ENCODE data around the gene EXTL1.
"Not testable (repeated sequence)": the region's sequence is repeated elsewhere in the genome, so short reads cannot be mapped to it uniquely, and the experiment has no call there.

The EXTL1 gene, protein sequence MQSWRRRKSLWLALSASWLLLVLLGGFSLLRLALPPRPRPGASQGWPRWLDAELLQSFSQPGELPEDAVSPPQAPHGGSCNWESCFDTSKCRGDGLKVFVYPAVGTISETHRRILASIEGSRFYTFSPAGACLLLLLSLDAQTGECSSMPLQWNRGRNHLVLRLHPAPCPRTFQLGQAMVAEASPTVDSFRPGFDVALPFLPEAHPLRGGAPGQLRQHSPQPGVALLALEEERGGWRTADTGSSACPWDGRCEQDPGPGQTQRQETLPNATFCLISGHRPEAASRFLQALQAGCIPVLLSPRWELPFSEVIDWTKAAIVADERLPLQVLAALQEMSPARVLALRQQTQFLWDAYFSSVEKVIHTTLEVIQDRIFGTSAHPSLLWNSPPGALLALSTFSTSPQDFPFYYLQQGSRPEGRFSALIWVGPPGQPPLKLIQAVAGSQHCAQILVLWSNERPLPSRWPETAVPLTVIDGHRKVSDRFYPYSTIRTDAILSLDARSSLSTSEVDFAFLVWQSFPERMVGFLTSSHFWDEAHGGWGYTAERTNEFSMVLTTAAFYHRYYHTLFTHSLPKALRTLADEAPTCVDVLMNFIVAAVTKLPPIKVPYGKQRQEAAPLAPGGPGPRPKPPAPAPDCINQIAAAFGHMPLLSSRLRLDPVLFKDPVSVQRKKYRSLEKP

DNA sequence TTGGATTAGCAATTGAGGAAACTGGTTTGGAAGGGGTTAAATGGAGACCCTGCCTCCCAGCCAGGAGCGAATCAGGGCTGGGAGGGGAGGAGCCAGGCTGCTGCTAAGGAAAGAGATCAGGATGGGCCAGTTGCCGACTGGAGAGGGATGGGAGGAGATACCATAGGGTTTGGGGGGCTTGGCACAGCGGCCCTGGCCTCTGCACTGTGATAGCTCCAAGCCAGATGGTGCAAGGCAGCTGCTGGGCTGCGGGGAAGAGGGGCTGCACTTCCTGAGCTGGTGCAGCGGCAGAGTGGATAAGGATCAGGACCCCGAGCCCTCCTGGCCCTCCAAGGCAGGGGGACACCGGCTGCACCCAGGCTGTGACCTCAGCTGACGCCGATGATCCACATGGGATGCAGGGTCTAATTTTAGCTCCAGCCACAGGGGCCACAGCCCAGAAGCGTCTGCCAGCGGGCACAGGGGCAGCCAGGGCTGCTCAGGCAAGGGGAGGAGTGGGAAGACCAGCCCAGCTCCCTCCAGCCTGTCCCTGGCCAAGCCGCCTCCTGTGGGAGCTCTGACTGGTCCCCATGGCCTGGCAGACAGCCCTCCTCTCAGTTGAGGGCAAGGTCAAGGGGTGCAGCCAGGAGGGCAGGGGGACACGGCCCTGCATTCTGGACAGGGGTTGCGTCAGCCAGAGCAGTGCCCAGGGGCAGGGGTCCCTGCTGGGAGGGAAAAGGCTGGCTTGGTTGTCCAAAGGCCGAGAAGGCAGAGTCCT, at the start of gene EXTL1:
TSS of gene EXTL1 (plus strand) at position 129 of the 757 bp plus-strand sequence. CDS start 872 bp downstream, outside the sequence.
- no peak for DNase-seq (ENCODE audit: low read depth in 2 of 2)

- DNase-seq (ENCODE audit: low read depth in 2 of 2), result no peak
Measured at GRCh38 chr1:25971811-25972180, 49.8 kb upstream of the EXTL1 start.

GRCh38 chr1:25973610-25974321, 47.8 kb upstream of the EXTL1 start:
- DNase-seq (ENCODE audit: low read depth in 2 of 2), result no peak

DNA sequence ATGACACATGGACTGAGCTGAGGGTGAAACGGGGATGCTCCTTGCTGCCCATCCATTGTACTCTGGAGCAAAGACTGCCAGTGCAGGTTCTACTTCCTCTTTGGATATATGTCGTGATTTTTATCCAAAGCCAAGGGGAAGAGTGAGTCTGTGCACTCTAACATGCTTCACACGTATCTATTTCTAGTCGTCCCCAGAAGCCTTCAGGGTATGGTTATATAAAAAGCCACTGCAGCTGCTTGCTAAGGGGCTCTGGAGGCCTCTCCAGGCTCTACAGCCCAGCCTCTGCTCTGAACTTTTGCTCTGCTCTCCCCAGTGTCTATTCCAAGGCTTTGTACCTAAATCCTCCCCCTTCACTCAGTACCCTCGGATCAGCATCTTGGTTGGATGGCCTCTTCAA, 43.8 kb upstream of the EXTL1 start:
- DNase-seq (ENCODE audit: low read depth in 2 of 2), result no peak

GRCh38 chr1:25978403-25978802, 43.2 kb upstream of the EXTL1 start:
- DNase-seq (ENCODE audit: low read depth in 2 of 2), result no peak

- DNase-seq (ENCODE audit: low read depth in 2 of 2), result no peak
Measured at GRCh38 chr1:25979210-25979609, 42.4 kb upstream of the EXTL1 start.

DNA sequence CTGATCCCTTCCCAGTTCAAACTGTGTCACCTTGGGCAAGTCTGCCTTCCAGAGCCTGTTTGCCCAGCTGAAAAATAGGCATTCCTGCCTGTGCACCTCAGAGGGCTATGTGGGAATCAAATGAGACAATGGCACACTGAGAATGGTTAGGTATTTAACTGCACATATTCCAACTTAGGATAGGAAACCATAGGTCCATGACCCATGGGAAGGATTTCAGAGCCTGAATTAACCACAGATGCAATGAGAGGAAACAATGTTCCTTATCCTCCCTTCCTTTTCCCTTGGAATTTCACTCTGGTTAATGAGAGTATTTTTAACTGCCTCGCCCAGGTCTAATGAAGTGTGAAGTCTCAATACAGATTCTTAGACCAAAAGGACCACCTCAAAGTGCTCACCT, 36.4 kb upstream of the EXTL1 start:
- no peak for DNase-seq (ENCODE audit: low read depth in 2 of 2)

GRCh38 chr1:25985670-25986069, 35.9 kb upstream of the EXTL1 start:
- no peak for DNase-seq (ENCODE audit: low read depth in 2 of 2)

GRCh38 chr1:25986773-25987172, 34.8 kb upstream of the EXTL1 start:
- DNase-seq (ENCODE audit: low read depth in 2 of 2), result not testable (repeated sequence)

DNA sequence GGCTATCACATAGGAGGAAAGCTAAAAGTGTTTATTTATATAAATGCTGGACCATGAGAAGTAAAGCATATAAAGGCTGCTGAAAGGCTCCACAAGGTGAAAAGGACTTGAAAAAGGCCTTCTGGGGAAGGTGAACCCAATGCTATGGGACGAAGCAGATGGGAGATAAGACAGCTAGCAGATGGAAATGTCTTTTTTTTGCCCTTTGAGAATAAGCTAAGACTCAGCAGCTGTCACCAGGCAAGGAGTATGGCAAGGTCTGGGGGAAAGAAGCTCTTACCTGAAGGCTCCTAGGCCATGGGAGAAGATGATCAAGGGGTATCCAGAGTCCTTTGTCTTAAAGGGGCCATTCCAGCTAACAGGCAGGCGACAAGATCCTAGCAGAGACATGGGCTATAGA, 33.6 kb upstream of the EXTL1 start:
- DNase-seq (ENCODE audit: low read depth in 2 of 2), result no peak

DNA sequence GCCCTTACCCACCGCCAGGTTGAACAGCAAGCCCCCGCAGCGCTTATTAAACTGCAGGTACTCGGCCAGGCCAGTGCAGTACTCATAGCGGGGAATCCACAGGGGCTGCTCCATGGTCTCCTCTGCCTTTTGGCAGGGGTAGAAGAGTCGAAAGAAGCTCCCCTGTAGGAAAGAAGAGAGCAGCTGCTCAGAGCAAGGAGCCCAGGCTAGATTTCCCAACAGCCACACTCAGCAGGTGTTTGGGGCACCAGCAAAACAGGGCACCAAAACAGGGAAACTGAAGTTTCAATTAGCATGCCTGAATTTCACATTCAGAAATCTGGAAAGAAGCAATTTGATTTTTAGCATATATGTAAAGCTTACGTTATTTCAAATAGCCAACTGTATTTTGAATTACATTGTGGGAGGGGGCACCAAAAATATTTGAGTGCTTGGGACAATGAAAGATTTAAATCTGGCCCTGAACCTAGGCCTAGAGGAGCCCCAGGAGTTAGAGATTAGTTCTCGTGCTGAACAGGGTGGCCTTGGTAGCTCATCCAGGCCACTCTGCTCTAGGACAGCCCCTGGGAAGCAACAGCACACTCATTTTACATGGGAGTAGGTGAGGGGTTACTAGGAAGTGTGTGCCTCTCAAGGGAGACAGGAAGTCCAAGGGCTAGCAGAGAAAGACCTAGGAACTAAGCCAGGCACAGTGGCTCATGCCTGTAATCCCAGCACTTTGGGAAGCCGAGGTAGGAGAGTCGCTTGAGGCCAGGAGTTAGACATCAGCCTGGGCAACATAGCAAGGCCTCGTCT, 31.9 kb upstream of the EXTL1 start:
- no peak for DNase-seq (ENCODE audit: low read depth in 2 of 2)

GRCh38 chr1:25990251-25990650, 31.3 kb upstream of the EXTL1 start:
- DNase-seq (ENCODE audit: low read depth in 2 of 2), result no peak

- peak; percentile 9 to 38 for DNase-seq (ENCODE audit: low read depth in 2 of 2)
Measured at GRCh38 chr1:25990702-25991395, 30.7 kb upstream of the EXTL1 start.

DNA sequence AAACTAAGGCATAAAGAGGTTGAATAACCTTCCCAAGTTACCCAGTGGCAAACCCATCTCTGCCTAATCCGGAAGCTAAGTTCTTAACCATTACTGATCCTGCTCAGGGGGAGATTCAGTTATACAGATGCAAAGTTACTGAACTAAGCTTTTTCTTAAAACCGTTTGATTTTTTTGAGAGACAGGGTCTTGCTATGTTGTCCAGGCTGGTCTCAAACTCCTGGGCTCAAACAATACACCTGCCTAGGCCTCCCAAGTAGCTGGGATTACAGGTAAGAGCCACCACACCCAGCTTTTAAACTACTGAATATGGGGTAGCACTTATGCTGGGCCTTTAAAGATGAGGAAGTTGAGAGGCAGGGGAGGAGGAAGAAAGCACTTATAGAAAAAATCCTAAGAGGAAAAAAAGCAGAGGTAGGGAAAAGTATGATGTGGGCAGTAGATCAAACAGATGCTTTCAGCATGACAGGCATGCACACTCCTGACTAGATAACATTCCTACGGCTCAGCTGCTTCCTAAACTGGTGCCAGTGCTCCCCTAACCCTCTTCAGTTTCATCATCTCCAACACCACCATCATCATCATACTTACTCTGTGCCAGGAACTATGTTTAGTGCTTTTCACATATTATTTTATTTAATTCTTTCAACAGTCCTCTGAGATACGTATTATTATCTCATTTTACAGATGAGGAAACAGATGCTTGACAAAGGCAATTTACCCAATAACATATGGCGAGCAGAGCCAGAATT, 29.5 kb upstream of the EXTL1 start:
- no peak for DNase-seq (ENCODE audit: low read depth in 2 of 2)

- DNase-seq (ENCODE audit: low read depth in 2 of 2), result no peak
Measured at GRCh38 chr1:25992689-25993171, 28.8 kb upstream of the EXTL1 start.

DNA sequence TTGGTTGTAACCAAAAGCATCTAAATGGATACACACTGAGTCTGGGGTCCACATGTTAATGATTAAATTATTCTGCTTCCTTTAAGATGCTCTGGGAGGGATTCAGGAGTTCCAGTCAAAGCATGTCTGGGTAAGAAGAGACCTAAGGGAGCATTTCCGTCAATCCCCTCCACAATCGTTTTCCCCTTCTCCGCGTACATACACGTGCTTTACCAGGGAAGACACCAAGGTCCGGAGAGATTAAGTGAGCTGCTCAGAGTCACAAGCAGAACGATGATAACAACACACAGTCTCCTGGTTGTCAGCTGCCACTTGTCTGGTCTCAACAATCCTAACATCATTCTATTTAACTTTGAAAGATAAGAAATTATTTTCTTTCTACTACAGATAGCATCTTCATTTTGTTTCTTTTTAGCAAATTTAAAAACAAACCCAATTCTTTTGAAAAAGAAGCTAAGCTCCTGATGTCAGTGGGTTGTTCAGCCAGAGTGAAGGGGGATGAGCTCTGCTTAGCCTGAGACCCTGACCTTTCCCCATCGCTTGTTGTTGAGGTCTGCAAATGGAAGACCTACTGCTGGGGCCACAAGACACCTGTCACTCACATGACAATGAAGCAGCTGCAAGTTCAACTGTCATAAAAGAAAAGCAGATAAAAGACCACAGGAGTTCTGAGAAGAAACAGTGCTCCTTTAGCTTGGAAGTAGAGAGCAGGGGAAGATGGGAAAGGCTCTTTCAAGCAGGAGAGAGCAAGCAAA, 28.2 kb upstream of the EXTL1 start:
- DNase-seq (ENCODE audit: low read depth in 2 of 2), result no peak

DNA sequence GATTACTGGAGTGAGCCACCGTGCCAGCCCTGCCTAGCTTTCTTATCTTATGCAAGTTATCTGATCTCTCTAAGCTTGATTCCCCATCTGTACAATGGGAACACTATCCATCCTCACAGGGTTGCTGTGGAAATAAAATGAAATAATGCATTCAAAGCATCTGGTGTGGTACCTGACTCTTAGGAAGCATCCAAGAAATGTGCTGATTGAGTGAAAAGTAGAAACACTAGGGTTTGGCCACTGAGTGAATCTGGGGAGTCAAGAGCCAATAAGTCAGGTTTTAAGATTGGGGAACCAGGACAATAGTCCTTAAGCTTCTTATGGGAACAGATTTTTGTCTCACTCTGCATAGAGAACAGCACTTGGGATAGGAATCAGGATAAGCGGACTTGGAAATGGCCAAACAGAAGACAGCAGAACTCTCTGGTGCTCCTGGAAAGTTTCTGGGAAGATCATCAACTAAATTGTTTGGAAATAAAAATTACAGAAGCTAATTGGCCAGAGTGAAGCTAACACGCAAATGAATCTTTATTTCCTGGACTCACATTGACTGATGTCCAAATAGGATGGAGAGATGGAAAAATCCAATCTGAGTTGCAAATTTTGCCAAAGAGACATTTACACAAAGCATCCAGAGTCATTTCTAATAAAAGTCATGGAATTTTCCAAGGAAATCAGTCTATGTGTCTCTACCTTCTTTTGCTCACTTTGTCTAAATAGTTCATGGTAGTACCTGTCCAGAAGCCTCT, 27.0 kb upstream of the EXTL1 start:
- DNase-seq (ENCODE audit: low read depth in 2 of 2), result no peak

Measured in activated CD8-positive, alpha-beta memory T cell treated with anti-CD3 and anti-CD28 coated beads for 4 hours (primary cell).